H1 (cell line): ENCODE results near the gene PURA. TPM values are rescaled to one million over a fixed set of nuclear protein-coding genes. Genes with fewer than 3 reads are reported as not detected.

Experiments
- CTCF ChIA-PET: fragments of 300-600 bp; sonication (Branson Sonifier 250); formaldehyde crosslinking; loops from one replicate; lab custom pipeline; 2021; ENCODE audit not compliant: partially characterized antibody; lab: Charles Lee
- POLR2A ChIA-PET: fragments of 300-600 bp; sonication (Branson Sonifier 250); formaldehyde crosslinking; loops from one replicate; lab custom pipeline; 2021; ENCODE audit warnings: inconsistent platforms; ENCODE audit not compliant: partially characterized antibody; lab: Charles Lee
- DNase-seq, 2 experiments: peaks; one replicate each; pipeline versions ENCODE4 v3.0.0 to v3.0.0-alpha.2; 2010 to 2022; ENCODE audit warnings: low spot score in 2 of 2, low read depth in 1 of 2, mixed read lengths in 1 of 2
- FAIRE-seq: peaks from 2 replicates; lab custom pipeline; 2011; peaks lifted over from hg19 to GRCh38; lab: Jason Lieb, UNC
- H2AFZ ChIP-seq: 2 replicates; pipeline ENCODE4 v1.8.1; 2012; ENCODE audit warnings: low read length, inconsistent platforms
- H2AK5ac ChIP-seq: 2 replicates; pipeline ENCODE4 v1.6.1; 2013; ENCODE audit warnings: low read depth, low read length
- H2BK120ac ChIP-seq: replicated peaks from 2 replicates; pipeline ENCODE3; 2013; ENCODE audit warnings: low read depth, low read length, inconsistent platforms
- H2BK12ac ChIP-seq: 2 replicates; pipeline ENCODE4 v1.6.1; 2013; ENCODE audit warnings: low read depth, low read length
- H2BK15ac ChIP-seq: 2 replicates; pipeline ENCODE4 v1.6.1; 2013; ENCODE audit warnings: low read length
- H2BK20ac ChIP-seq: 2 replicates; pipeline ENCODE4 v1.6.1; 2013; ENCODE audit warnings: low read length
- H2BK5ac ChIP-seq: 2 replicates; pipeline ENCODE4 v1.6.1; 2013; ENCODE audit warnings: low read depth, low read length
- H3K14ac ChIP-seq: 2 replicates; pipeline ENCODE4 v1.6.1; 2013; ENCODE audit warnings: inconsistent platforms; ENCODE audit not compliant: insufficient read length
- H3K18ac ChIP-seq: 2 replicates; pipeline ENCODE4 v1.6.1; 2013; ENCODE audit warnings: low read length; ENCODE audit errors: extremely low read depth
- H3K23ac ChIP-seq: 2 replicates; pipeline ENCODE4 v1.6.1; 2013; ENCODE audit warnings: inconsistent platforms; ENCODE audit not compliant: insufficient read length
- H3K23me2 ChIP-seq: 2 replicates; pipeline ENCODE4 v1.6.1; 2013; ENCODE audit warnings: low read depth, low read length
- H3K27ac ChIP-seq: 2 replicates; pipeline ENCODE4 v1.6.1; 2011; ENCODE audit warnings: low read depth, low read length, inconsistent platforms
- H3K27me3 ChIP-seq, 4 experiments: replicated peaks in 1 of 4; 1 replicate in 1 of 4; 2 replicates in 3 of 4; pipeline versions ENCODE4 v1.6.1 to v1.8.1; 2011 to 2013; ENCODE audit warnings: low read length in 3 of 4, mild to moderate bottlenecking in 3 of 4, inconsistent platforms in 2 of 4, mixed read lengths in 2 of 4, moderate library complexity in 1 of 4; ENCODE audit not compliant: control insufficient read depth in 3 of 4, insufficient read depth in 3 of 4; ENCODE audit errors: extremely low read depth in 1 of 4
- H3K36me3 ChIP-seq, 4 experiments: 2 replicates each; pipeline versions ENCODE4 v1.6.1 to v1.8.1; 2011 to 2013; ENCODE audit warnings: mild to moderate bottlenecking in 4 of 4, low read length in 3 of 4, moderate library complexity in 2 of 4, control low read depth in 1 of 4, inconsistent platforms in 1 of 4; ENCODE audit not compliant: insufficient read depth in 4 of 4, control insufficient read depth in 2 of 4
- H3K4ac ChIP-seq: replicated peaks from 2 replicates; pipeline ENCODE3; 2013; ENCODE audit warnings: low read length, low read depth, mixed read lengths, inconsistent platforms; ENCODE audit not compliant: insufficient read length
- H3K4me1 ChIP-seq, 4 experiments: replicated peaks in 1 of 4; 1 replicate in 1 of 4; 2 replicates in 3 of 4; pipeline versions ENCODE4 v1.6.1 to v1.8.1; 2011 to 2013; ENCODE audit warnings: low read length in 3 of 4, inconsistent platforms in 2 of 4, mixed read lengths in 1 of 4; ENCODE audit not compliant: insufficient read depth in 4 of 4, control insufficient read depth in 3 of 4
- H3K4me2 ChIP-seq, 2 experiments: 2 replicates each; pipeline versions ENCODE4 v1.6.1 to v1.8.1; 2011 to 2013; ENCODE audit warnings: low read depth in 2 of 2, low read length in 2 of 2, control low read depth in 1 of 2, inconsistent platforms in 1 of 2, mild to moderate bottlenecking in 1 of 2; ENCODE audit not compliant: insufficient read depth in 1 of 2
- H3K4me3 ChIP-seq, 4 experiments: fragments of 200-600, 300-600 bp in 1 of 4; sonication (generic), shearing (Covaris generic), sonication (Bioruptor Twin) in 1 of 4; 2 replicates each; pipeline versions ENCODE4 v1.5.1 to v1.8.1; 2011 to 2016; ENCODE audit warnings: low read length in 4 of 4, low read depth in 3 of 4, control low read depth in 2 of 4, inconsistent platforms in 2 of 4, mild to moderate bottlenecking in 2 of 4, mixed read lengths in 1 of 4, moderate library complexity in 1 of 4; ENCODE audit not compliant: insufficient read depth in 2 of 4; ENCODE audit errors: extremely low read depth in 1 of 4
- H3K56ac ChIP-seq: replicated peaks from 2 replicates; pipeline ENCODE3; 2013; ENCODE audit warnings: low read depth, mild to moderate bottlenecking, mixed read lengths, low read length, inconsistent platforms; ENCODE audit not compliant: insufficient read length
- H3K79me1 ChIP-seq: 2 replicates; pipeline ENCODE4 v1.6.1; 2013; ENCODE audit warnings: low read depth, low read length, control low read depth
- H3K79me2 ChIP-seq, 2 experiments: 2 replicates each; pipeline versions ENCODE4 v1.6.1 to v1.8.1; 2012 to 2013; ENCODE audit warnings: low read length in 2 of 2, mild to moderate bottlenecking in 2 of 2, inconsistent platforms in 1 of 2; ENCODE audit not compliant: insufficient read depth in 2 of 2, control insufficient read depth in 1 of 2
- H3K9ac ChIP-seq, 4 experiments: replicated peaks in 1 of 4; 1 replicate in 1 of 4; 2 replicates in 3 of 4; pipeline versions ENCODE4 v1.6.1 to v1.8.1; 2011 to 2013; ENCODE audit warnings: low read depth in 3 of 4, low read length in 3 of 4, control low read depth in 2 of 4, mild to moderate bottlenecking in 2 of 4, moderate library complexity in 2 of 4, inconsistent platforms in 1 of 4; ENCODE audit errors: extremely low read depth in 1 of 4
- H3K9me3 ChIP-seq, 2 experiments: 2 replicates each; pipeline versions ENCODE4 v1.6.1 to v1.8.1; 2012 to 2013; ENCODE audit warnings: mild to moderate bottlenecking in 2 of 2, moderate library complexity in 2 of 2, control low read depth in 1 of 2, inconsistent platforms in 1 of 2, low read depth in 1 of 2, low read length in 1 of 2, mixed read lengths in 1 of 2; ENCODE audit not compliant: insufficient read depth in 2 of 2
- H4K20me1 ChIP-seq, 2 experiments: replicated peaks in 1 of 2; 2 replicates each; pipeline versions ENCODE3 to v1.8.1; 2011 to 2013; ENCODE audit warnings: inconsistent platforms in 2 of 2, low read length in 2 of 2, mild to moderate bottlenecking in 1 of 2; ENCODE audit not compliant: insufficient read depth in 2 of 2, control insufficient read depth in 1 of 2
- H4K5ac ChIP-seq: 2 replicates; pipeline ENCODE4 v1.6.1; 2013; ENCODE audit warnings: low read length, low read depth, mixed read lengths, inconsistent platforms; ENCODE audit not compliant: insufficient read length
- H4K8ac ChIP-seq: 2 replicates; pipeline ENCODE4 v1.8.0; 2013; ENCODE audit warnings: mild to moderate bottlenecking, moderate library complexity, low read length, inconsistent platforms; ENCODE audit not compliant: insufficient read depth; ENCODE audit errors: extremely low read depth
- H4K91ac ChIP-seq: replicated peaks from 2 replicates; pipeline ENCODE3; 2013; ENCODE audit warnings: low read length, mixed read lengths, inconsistent platforms; ENCODE audit not compliant: insufficient read length
- ATF2 ChIP-seq: IDR thresholded peaks from 2 replicates; pipeline ENCODE4 v1.6.1; 2012; ENCODE audit warnings: low read length, inconsistent platforms
- ATF3 ChIP-seq: IDR thresholded peaks from 2 replicates; pipeline ENCODE4 v1.6.1; 2011; ENCODE audit warnings: low read depth, mild to moderate bottlenecking, low read length; ENCODE audit not compliant: insufficient read depth
- CBX8 ChIP-seq: fragments of 300-800, 300-1000 bp; sonication (generic); IDR thresholded peaks from 2 replicates; pipeline ENCODE4 v1.7.1; 2016; ENCODE audit warnings: low read depth, low read length, borderline replicate concordance
- CTBP2 ChIP-seq: IDR thresholded peaks from 2 replicates; pipeline ENCODE4 v1.7.0; 2011; ENCODE audit warnings: borderline replicate concordance, mild to moderate bottlenecking, moderate library complexity, mixed read lengths, low read length; ENCODE audit not compliant: insufficient read depth, insufficient read length
- EGR1 ChIP-seq: IDR thresholded peaks from 2 replicates; pipeline ENCODE4 v1.6.1; 2011; ENCODE audit warnings: low read depth, low read length, borderline replicate concordance
- EZH2 ChIP-seq: fragments of 200-600 bp; sonication (generic); IDR thresholded peaks from 2 replicates; pipeline ENCODE4 v1.7.1; 2012; ENCODE audit warnings: low read depth, mild to moderate bottlenecking, moderate library complexity, low read length, inconsistent platforms; ENCODE audit not compliant: severe bottlenecking
- POLR2AphosphoS5 ChIP-seq: IDR thresholded peaks from 2 replicates; pipeline ENCODE4 v1.6.1; 2011; ENCODE audit warnings: low read depth, low read length
- RBBP5 ChIP-seq: IDR thresholded peaks from 2 replicates; pipeline ENCODE4 v1.7.1; 2012; ENCODE audit warnings: low read depth, mild to moderate bottlenecking, inconsistent platforms, low read length, moderate library complexity, borderline replicate concordance
- RXRA ChIP-seq: IDR thresholded peaks from 2 replicates; pipeline ENCODE4 v1.6.1; 2011; ENCODE audit warnings: low read depth, mild to moderate bottlenecking, low read length, moderate library complexity; ENCODE audit not compliant: insufficient read depth
- SAP30 ChIP-seq: fragments of 300-600 bp; sonication (generic); IDR thresholded peaks from 2 replicates; pipeline ENCODE4 v1.7.1; 2012; ENCODE audit warnings: low read length, moderate library complexity, mild to moderate bottlenecking, inconsistent platforms; ENCODE audit not compliant: insufficient read depth, insufficient replicate concordance
- TBP ChIP-seq: IDR thresholded peaks from 2 replicates; pipeline ENCODE4 v1.6.1; 2011; ENCODE audit warnings: low read depth, low read length, improper control_type of control experiment
- WGBS, 2 experiments: shearing (Covaris generic) in 1 of 2; methylation state at CpG; one replicate each; pipeline versions ENCODE4 v1.1.6 to v1.1.7; 2013 to 2015; ENCODE audit warnings: low lambda C conversion rate in 2 of 2, mixed read lengths in 2 of 2, inconsistent platforms in 1 of 2, low coverage in 1 of 2, missing lambda C conversion rate in 1 of 2; ENCODE audit not compliant: insufficient replicate concordance in 2 of 2, insufficient coverage in 1 of 2, insufficient read length in 1 of 2; ENCODE audit errors: extremely low coverage in 1 of 2, missing lambda C conversion rate in 1 of 2; 5-methylcytosine and 5-hydroxymethylcytosine counted together
- polyA plus RNA-seq, 7 experiments: library from polyadenylated mRNA; depleted of rRNA in 3 of 7; stranded (reverse) in 5 of 7; unstranded in 2 of 7; fragments of >200 nt in 5 of 7; fragments of 200-250 nt in 2 of 7; gene quantifications; 1 replicate in 5 of 7; 2 replicates in 1 of 7; 4 replicates in 1 of 7; pipeline versions ENCODE4 v1.2.1 to v1.2.3, GENCODE V29; 2011 to 2013; ENCODE audit warnings: missing spikeins in 2 of 7, mixed read lengths in 2 of 7
- total RNA-seq: library from RNA; stranded (reverse); fragmentation: NEBNext Ultra II Directional; extraction: Animal tissue kit (Norgen Biotek cat#: 25700); gene quantifications from 2 replicates; pipeline ENCODE4 v1.2.1, GENCODE V29; 2021

PURA gene
- total and polyA plus RNA-seq, 2 of the 8 experiments (the other 6 are each of a cell fraction or from before 2014, with no cell fraction given): 0.98 to 2.1 TPM

- Histone ChIP-seq H2BK5ac (no peak overlapping the region), H3K56ac (no peak overlapping the region), H4K20me1 (no peaks in the 10 kb centered on the region), H3K79me2 (no peaks in the 10 kb centered on the region), H2BK20ac (no peak overlapping the region), H2AFZ (no peak overlapping the region), H3K14ac (no peak overlapping the region), H3K18ac (no peak overlapping the region), H2BK120ac (no peak overlapping the region), H3K23ac (no peak overlapping the region), H4K8ac (no peak overlapping the region), H3K27ac (no peak overlapping the region), H4K5ac (no peak overlapping the region), H2AK5ac (no peak overlapping the region), H4K91ac (no peak overlapping the region), H3K4me3 (no peak overlapping the region), H3K4me1 (no peaks in the 10 kb centered on the region), H2BK12ac (no peak overlapping the region), H3K36me3 (no peaks in the 10 kb centered on the region), H3K9ac (no peak overlapping the region), H3K79me1 (no peaks in the 10 kb centered on the region), H3K23me2 (no peaks in the 10 kb centered on the region; the same call in 1 of the 2 replicates), H3K4me2 (no peak overlapping the region), H2BK15ac (no peak overlapping the region), H3K27me3 (no peaks in the 10 kb centered on the region), H3K4ac (no peak overlapping the region), H3K9me3 (no peaks in the 10 kb centered on the region)
- 89% methylated on average over 1 of the region's 1 CpG; no CpG with 5 or more reads in 1 of the 2 experiments for WGBS, 2 experiments
- CTCF ChIA-PET: interaction anchor here (1.1 to 1.3 kb wide), 3 partner anchors 19 to 52 kb away, joined by 3 to 6 read pairs (median 3); no protein-coding TSS in a partner anchor
- no peak for DNase-seq
- no peak for FAIRE-seq
- POLR2A ChIA-PET: no interaction called here
- TF ChIP-seq ATF3 (no peak), ATF2 (no peak), EGR1 (no peak), EZH2 (no peak), TBP (no peak), RXRA (no peak), POLR2AphosphoS5 (no peak), CTBP2 (no peak), SAP30 (no peak), RBBP5 (no peak), CBX8 (no peak)
Measured at GRCh38 chr5:140093866-140094265, 20.0 kb upstream of the PURA start.
